AG08395 (cell line): ENCODE measurements around the gene TMEM196.

Experiments
- DNase-seq: peaks from one replicate; pipeline ENCODE4 v3.0.0; 2012; ENCODE audit warnings: mixed read lengths, low spot score

TMEM196 gene

DNA sequence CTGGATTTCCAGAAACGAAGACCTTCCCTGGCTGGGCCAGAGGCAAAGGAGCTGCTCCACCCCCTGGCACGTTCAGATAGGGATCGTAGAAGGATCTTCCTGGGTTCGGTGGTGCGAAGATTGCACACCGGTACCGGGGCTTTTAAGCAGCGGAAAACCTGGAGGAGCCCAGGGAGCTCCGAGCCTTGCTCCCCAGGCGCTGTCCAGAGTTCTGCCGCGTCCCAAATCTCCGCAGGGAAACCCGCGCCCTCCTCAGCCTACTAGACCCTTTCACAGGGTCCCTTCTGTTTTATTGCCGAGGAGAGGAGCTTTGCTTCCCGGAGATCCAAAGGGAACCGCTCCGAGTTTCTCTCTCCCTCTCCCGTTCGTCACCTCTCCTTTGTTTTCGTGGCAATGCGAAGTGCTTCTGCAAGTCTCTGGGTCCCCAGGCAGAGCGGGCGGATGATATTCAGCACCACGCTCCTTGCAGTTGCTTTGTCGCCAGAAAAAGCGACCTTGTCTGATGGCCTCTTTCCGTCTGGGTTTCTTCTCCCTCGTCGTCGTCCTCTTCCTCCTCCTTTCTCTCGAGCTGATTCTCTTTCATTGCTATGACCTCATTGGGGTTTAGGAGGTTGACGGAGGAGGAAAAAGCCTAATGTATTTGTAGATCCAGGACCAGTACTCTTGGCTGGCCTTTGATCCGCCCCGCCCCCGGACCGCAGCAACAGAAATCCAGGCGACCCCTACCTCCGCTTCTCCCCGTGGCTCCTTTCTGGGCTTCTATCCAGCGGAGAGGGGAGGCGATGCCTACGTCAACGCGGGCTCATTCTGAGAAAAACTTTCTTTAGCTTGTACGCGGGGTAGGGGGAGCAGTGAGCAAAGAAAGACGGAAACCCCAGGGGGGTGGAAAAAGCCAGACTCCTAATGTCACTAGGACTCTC is at the start of gene TMEM196:
Gene TMEM196 (minus strand): TSS at position 777 of the 920 bp plus-strand sequence. CDS start 921 bp downstream, outside the sequence.
- peak; percentile 44 for DNase-seq

DNA sequence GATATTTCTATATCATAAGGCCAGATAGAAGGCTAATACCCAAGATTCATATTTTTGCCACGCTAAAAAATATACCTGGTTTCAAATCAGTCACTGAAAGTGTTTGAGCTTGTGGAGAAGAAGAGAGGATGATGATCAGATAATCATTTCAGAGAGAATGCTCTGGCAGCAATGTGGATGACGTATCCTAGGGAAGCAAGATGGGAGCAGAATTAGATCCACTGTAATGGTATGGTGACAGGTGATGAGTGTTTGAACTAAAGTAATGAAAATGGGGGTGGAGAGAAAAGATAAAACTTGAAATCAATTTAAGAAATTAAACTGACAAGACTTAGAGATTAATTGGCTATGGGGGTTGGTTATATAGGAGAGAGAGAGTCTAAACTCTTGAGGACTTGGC is 42.7 kb upstream of the TMEM196 start:
- DNase-seq, result no peak

DNA sequence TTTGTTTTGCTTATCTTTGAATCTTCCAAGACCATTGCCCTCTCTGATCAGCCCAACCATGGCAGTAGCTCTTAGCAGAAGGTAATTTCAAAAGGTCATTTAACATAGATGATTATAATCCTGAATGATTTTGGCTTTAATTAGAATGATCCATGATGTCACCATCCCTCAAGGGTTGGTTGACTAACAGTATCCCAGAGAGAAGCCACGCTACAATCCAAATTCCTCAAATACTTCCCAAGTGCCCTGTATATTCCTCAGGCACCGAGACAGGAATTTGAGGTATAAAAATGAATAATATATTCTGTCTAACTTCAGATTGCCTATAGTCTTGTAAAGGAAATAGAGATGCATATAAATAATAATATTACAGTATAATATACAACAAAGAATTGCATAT is 42.1 kb upstream of the TMEM196 start:
- DNase-seq, result peak; percentile 17

DNA sequence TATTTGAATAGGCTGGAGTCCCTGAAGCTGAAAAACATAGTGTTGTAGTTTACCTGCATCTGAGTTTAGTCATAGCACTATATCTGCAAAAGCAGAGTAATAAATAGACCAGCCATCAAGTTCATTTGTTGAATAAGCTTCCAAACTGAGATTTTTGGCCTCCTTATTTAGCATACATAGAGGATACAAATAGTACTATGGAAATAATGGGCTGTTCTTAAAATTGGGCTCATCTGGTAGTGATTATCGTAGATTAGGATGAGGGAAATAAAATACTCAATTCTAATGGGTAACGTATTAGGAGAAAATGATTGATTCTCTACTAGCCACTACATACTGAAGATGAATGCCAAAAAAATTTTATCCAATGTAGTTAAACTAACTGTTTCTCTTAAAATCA is 41.4 kb upstream of the TMEM196 start:
- DNase-seq, result no peak

DNA sequence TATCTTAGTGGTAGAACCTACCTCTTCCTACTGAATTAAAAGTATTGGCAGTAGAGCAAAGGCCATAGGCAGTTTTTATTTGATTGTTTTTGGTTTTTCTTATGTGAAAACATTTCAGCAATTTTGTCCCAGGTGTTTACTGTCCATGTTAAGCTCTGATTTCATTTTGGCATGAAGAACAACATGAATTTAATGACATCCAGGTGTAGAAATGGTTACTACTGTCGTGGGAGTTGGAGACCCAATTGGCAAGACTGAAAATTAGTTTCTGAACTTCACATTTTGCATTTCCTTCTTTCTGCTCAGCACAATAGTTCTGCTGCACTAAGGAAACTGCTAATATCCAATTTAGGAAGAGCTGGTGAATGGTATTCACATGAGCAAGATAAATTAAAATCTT is 38.0 kb upstream of the TMEM196 start:
- DNase-seq, result no peak

DNA sequence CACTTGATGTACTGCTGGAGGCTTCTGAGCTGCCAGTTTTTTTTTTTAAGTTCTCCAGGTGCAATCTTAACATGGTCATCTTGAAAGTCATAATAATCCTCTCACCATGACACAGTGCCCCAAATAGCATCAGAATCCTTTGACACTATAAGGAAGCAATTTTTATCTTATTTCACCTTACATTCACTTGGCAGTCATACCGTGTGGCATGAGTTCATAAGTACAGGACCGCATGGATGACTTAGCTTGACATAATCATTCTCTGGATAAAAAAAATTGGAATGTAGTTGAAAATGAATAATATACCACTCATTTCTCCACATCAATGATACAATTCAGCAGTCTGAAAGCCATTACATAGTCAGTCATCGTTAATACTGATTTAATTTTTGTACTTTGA is 25.6 kb upstream of the TMEM196 start:
- no peak for DNase-seq

DNA sequence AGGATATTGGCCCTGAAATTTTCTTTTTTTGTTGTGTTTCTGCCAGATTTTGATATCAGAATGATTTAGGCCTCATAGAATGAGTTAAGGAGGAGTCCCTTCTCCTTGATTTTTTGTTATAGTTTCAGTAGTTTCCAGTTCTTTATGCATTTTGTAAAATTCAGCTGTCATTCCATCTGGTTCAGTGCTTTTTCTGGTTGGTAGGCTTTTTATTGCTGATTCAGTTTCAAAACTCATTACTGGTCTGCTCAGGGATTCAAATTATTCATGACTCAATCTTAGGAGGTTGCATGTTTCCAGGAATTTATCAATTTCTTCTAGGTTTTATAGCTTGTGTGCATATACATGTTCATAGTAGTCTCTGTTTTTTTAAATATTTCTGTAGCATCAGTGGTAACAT is 10.1 kb upstream of the TMEM196 start:
- DNase-seq, result no peak

DNA sequence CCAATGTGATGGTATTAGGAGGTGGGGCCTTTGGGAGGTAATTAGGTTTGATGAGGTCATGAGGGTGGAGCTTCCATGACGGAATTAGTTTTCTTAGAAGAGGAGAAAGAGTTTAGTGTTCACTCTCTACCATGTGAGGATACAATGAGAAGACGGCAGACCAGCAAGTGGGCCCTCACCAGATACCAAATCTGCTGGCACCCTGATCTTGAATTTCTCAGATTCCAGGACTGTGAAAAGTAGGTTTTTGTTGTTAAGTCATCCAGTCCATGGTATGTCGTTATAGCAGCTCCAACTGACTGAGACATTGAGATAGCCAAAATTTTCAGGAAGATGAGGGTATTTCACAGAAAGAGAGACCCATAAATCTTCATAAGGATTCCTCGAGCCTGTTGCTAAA is 3.6 kb upstream of the TMEM196 start:
- no peak for DNase-seq

DNA sequence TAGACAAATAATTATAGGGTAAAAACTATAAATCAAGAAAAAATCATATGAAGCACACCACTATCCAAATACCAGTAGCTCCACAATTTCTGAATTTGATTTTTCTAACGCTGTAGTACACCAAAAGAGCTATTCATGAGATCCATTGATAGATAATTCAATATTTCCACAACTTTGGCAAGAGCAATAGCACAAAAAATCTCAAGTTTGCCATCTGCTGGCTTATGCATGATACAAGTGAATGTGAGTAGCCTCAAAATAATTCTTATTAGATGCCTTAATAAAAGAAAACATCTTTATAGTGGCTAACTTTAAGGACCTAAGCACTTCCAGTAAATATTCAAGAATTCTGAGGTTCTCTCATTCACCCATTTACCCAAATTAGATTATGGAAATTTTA is 2.2 kb upstream of the TMEM196 start:
- no peak for DNase-seq

DNA sequence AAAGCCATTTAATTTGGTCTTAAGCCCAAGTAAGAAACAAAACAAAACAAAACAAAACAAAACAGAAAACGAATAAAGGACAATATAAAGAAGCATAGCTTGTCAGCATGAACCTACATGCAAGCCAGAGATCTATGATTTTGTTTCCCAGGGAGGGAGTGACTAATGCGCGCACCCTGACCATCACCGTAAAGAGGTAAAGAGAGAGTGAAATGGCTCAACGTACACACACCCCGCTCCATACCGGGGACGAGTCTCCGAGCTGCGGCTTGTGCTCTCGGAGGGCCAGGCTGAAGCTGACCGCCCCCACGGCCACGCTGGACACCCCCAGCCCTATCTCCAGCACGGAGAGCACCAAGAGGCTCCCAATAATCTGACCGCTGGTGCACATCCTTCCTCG is 1.1 kb downstream of the TMEM196 start:
- no peak for DNase-seq

DNA sequence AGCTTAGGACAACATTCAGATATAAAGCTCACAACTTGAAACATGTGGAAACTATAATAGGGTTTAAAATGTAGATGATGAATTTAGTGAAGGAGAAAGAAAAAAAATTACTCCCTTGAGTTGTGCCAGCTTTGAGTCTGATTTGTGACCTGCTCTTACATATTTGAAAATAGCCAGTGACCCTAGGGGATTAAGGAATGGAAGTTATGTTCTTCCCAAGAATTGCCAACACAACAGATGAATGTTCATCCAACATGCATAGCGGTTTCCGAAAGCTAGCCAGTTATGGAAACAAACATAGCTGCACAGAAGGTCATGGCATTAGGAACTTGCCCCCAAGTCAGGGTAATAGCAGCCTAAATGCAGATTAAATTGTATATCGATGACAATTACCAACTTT is 10.8 kb downstream of the TMEM196 start:
- peak; percentile 3 for DNase-seq

DNA sequence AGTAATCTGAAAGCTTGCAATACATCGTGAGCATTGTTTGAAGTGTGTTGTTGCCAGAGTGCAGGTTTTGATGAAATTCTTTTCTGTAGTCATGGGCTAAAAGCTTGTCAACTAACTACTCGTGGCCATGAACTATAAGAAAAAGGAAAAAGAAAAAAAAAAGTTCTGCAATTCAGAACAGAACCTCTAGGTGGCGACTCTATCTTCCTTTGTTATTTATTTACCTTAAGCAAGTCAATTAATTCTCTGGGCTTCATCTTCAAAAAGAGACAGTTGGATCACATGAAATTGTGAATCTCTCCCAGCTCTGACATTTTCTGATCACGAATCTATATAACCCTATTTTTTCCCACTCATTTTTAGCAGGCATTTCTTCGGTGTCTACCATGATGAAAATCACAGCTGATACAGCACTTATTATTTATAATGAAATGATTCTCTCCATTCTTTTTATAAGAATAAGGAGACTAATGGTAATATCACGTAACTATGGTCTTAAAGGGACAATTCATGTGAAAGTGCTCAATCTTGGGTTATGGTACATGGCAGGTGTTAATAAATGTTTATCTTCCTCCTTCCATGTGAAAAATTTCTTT is 18.8 kb downstream of the TMEM196 start:
- peak; percentile 13 for DNase-seq

DNA sequence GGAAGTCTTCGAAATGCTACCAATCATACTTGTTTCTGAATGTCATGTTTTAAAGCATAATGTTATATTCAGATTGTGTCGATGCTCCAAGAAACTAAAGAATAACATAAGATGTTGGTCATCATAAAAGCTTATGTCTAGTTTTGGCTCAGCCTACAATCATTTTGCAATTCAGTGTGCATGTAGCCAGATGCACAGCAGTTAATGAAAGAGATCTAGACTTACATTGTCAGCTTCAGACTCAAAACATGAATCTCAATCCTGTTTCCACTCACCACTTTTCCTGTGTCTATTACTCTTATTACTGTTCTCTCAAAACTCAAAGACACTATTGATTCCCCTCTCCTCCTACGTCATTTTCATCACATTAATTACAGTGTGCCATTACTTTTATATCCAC is 21.4 kb downstream of the TMEM196 start:
- DNase-seq, result no peak

DNA sequence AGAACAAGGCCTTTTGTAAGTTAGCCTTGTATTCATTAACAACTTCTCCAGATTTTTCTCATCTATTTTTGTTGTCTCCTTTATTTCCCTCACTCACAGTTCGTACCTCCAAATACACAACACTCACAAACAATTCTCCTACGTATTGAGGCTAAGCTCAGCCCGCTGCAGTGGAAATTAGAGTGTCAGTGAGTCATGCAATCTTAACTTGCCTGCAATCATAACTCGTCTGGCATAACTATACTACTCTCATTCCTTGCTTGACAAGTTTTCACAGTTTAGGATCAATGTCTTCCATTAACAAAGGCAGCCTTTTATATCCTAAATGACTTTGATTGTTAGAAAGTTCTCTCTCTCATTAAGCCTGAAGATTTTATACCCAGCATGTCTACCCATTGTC is 23.8 kb downstream of the TMEM196 start:
- DNase-seq, result no peak

DNA sequence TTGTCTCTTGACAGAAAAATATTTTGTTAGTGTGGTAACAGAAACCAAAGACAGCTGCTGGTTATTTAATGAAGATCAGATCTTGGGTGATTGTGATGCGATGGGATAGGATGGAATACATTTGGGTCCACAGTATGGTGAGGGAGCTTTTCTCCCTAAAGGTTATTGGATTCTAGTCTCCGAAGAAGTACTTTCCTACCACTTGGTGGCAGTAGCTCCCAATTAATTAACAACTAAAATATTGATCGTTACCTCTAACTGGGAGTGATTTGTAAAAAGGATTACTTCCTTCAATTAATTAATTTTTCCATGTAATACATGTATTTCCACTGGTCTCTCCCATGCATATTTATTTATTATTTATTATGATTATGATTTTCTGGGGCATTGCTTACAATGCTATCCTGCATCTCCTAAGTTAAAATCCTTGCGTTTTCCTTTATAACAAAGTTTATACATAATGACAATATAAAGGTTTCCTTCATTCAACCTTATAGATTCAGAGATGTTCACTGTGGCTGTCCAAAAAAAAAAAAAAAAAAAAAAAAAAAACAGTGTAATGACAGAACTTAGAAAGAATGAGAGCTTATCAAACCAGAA is 25.6 kb downstream of the TMEM196 start:
- DNase-seq, result peak; percentile 51

DNA sequence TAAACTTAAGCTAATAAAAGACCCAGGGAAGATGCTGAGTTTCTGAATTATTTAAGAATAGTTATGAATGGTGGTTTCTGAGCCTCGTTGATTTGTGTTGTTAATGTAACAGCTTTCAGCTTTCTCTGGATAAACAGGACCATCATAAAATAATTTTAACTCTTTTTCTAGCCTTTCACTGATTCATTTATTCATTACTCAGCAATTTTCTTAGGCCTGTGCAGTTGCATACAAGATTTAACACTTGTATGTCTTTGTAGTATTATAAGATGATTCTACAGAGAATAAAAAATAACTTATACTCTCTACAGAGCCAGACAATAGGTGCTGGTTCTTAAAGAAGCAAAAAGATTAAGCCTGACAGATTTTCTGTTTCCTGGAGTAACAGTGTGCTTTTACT is 29.3 kb downstream of the TMEM196 start:
- no peak for DNase-seq

DNA sequence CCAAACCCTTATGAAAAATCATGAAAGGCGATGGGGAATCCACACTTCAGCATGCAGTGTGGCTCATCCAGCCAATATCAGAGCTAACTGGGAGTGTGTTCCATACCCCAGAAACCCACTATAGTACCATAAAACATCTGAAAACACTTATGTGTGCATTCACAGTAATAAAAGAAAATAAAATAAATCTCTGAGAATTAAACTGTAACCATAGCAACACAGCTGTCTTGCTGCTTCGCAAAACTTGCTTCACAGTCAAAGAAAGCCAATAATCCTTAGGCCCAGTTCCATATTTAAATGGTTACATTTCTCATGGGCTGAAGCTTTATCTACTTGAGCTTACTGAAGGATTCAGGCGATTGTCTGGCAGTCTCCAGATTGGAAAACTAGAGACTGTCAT is 44.7 kb downstream of the TMEM196 start:
- no peak for DNase-seq

DNA sequence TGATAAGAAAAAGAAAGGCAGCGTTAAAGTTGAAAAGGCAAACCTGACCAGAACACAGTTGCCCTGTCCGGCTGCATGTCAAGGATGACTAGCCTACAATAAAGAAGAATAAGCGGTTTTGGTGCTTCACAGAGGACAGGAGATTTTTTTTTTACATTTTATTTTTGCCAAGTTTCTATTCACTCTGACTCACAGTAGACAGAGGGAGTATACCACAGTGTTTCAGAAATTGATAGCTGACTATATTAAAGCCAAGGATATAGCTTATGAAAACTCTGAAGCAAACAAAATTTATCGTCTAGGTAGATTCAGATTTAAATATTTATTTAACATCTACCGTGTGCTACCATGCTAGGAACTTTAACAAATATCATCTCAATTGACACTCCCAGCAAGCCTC is 47.6 kb downstream of the TMEM196 start:
- no peak for DNase-seq

DNA sequence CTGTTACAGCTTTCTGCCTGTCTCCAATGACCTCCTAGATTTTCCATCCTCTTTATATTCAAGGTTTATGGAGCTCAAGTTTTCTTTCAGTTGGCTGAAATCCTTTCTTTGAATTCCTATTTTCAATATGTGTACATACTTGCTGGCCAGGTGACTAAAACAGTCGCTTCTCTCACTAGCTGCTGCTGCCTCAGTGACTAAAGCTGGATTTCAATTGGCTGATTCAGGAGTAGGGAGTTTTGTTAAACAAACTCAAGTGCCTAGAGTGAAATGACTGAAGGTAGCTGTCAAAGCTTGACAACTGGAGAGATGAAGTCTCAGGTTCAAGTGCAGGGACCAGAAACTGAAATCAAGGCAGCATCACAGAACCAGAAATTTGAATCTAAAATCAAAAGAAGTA is 57.9 kb downstream of the TMEM196 start:
- DNase-seq, result no peak

DNA sequence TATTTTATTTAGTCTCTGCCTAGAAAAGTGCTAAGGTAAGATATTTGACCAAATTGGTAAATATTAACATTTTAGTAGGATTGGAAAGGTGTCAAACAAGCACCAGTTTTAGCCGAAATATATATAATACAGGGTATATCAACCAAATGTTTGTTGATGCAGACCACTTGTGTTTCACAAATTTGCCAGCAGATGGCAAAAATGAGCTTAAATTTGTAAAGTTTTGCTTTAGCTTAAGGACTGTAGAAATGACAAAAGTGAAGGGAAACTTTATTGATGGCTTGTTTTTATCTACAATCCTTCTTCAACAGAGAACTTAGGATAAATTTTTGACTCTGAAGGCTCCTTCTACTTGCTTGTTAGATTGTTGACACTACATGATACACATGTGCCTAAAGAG is 59.7 kb downstream of the TMEM196 start:
- DNase-seq, result no peak

DNA sequence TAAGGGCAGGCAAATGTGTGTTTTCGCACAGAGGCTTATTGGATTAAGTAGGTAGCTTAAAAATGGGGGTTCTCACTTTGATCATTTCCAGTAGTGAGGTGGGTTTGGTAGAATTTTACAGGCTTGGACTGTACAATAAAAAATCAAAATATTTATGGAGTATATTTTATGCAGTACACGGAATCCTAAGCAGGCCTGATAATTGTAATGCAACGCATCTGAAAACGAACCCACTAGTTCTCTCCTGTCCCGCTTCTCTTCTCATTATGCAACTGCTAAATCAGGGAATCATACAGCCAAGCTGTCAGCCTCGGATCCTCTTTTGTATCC is 64.2 kb downstream of the TMEM196 start:
- no peak for DNase-seq

DNA sequence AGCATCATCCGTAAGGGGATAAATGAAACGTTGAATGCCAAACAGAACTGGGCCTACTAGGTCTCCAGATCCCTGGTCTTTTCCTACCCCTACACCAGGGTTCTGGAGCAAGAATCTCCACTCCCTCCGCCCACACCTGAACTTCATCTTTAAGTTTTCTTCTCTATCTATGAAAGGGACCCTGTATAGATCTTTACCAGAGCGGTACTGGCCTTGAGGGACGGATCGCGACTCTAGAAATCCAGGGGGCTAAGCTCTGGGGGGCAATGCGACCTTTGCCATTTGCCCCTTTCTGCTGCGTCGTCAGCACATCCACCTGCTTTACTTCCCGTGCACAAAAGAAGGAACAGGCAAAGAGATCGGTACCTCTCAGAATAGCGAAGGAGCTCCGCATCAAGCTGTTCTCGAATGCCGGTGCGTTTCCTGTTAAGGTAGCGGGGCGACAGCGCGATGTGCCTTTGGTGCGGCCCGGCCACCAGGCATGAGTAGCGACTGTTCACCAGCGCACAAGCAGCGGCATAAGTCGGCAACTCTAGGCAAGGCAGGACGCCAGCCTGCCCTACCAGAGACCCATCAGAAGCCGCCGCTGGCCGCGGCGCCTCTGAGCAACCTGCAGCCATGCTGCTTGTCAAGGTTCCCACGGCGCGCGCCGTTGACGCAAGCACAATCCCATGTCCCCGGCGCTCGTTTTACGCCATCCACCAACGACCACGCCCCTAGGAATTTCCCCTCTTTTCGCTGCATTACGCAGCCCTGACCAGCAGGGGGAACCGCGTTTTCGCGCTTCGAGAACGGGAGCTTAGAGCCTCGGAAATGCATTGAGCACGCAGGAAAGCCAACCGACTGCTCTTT is 64.8 kb downstream of the TMEM196 start, which contains the start of gene POLR1F:
Gene POLR1F (minus strand): TSS at position 641 of the 852 bp plus-strand sequence. CDS start 21 bp downstream, at position 620.
- DNase-seq, result peak; percentile 93
